ENCODE data around the gene SEC11A.

GRCh38 chr15:84716036-84716732 lies at the start of gene SEC11A:
- TF ChIP-seq CTCF (conservative IDR thresholded peaks at IDR 0.05; ENCODE audit: low read depth, low read length) (no peak), EZH2 (IDR thresholded peaks at IDR 0.05; ENCODE audit: borderline replicate concordance, low read depth, low read length, poor library complexity, severe bottlenecking) (no peak)

Measured in A673 (cell line).